Thyroid gland (tissue), 4 donors: ENCODE results near the gene CHTF18.

Experiments used
- CTCF ChIP-seq, 6 experiments: fragments of 200-600 bp in 3 of 6; fragments of 450-650 bp in 3 of 6; sonication (generic) in 3 of 6; IDR thresholded peaks; one replicate each; pipeline ENCODE4 v1.5.1; 2016 to 2019; ENCODE audit warnings: antibody characterized with exemption in 6 of 6, mild to moderate bottlenecking in 2 of 6, inconsistent platforms in 1 of 6, moderate library complexity in 1 of 6
- POLR2A ChIP-seq, 2 donors: fragments of 450-650 bp; IDR thresholded peaks; one replicate each; pipeline ENCODE4 v1.6.1; 2017; ENCODE audit warnings: antibody characterized with exemption in 2 of 2, mild to moderate bottlenecking in 2 of 2, moderate library complexity in 1 of 2

- TF ChIP-seq POLR2A (IDR thresholded peaks at IDR 0.05) (no peak), CTCF (IDR thresholded peaks at IDR 0.05) (no peak)
These were observed 901 bp downstream of the CHTF18 start for GRCh38 chr16:789191-789850.
